ENCODE results near the gene NECTIN1. TPM values are rescaled to one million over a fixed set of nuclear protein-coding genes. Genes with fewer than 3 reads are reported as not detected.
A peak's percentile ranks its signal among the peaks of the same experiment; 100 is the strongest.

The NECTIN1 gene
- polyA plus RNA-seq, 1 donor from 2014 or later = 0.11 TPM

DNA sequence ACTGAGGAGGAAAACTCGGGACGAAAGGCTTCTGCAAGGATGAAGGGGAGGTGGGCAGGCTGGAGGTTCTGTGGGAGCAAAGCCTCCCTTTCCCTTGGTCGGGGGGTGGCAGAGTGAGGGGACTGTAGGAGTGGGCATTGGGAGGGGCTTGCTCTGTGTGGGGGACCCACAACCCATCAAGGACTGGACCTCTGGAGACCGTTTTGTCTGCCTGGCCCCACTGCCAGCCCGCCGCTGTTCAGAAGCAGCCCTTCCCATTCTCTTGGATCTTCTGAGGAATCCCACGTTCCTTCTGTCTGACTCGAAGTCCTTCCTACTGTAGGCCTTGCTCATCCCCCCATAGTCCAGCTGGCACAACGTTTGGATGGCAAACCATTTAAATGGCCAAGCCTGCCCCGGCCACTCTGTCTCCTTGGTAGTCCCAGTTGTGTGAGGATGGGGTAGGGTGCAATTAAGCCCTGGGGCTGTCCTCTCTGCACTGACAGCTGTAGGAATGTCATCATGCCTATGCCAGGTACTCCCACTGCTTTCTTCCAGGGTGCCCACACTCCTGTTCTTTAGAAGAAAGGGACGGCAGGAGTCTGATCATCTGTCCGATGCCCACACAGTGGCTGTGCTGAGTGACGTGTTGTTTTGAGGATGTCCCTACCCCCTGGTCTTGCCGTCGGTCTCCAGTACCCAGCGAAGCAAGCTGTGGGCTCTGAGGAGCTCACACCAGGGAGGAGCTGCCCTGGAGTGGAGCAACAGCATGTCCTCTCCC lies 17.0 kb upstream of the NECTIN1 start:
- Mint-ChIP-seq H3K4me1 (peaks cover 0 to 6% (median 3%) of the 10 kb centered on the region in 3 donors), H3K9me3 (no peaks in the 10 kb centered on the region), H3K4me3 (no peak overlapping the region), H3K27me3 (peaks cover 29% of the 10 kb centered on the region), H3K36me3 (peaks cover 3% of the 10 kb centered on the region), H3K27ac (no peak overlapping the region)

DNA sequence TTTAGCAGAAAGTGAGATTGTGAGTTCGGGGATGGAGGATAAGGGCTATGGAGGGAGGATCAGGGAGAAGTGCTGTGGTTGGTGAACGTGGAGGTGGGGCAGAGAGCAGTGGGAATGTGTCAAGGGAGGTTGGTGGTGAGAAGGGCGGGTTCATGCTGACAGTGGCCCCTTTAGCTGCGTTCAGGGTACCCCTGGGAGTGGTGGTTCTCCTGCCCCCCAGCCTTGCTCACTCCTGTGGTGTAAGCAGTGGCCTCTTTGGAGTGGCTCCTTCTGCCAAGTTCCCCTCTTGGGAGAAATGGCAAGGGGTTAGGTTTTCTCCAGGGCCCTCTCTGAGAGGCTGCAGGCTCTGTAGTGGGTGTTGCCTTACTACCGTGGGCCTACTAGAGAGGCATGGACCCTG lies 16.1 kb upstream of the NECTIN1 start:
- Mint-ChIP-seq H3K4me1 (peaks cover 0 to 6% (median 3%) of the 10 kb centered on the region in 3 donors), H3K9me3 (no peaks in the 10 kb centered on the region), H3K4me3 (no peak overlapping the region), H3K36me3 (peaks cover 3% of the 10 kb centered on the region), H3K27me3 (peaks cover 34% of the 10 kb centered on the region), H3K27ac (no peak overlapping the region)

DNA sequence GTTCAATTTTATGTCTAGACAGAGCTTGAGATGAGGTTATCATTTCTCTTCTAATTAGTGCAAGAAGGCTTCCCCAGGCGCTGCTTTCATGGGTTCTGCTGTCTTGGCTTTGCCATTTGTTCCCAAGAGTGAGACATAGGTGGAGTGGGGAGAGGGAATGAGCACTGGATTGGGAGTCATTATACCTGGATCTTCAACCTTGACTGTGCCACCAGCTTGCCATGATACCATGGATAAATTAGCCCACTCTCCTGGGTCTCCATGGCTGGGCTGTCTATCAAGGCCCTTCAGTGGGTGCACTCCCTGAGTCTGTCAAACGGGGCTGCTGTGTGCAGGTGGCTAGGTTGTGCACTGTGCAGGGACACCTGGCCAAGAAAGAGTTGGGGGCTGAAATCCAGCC lies 15.6 kb upstream of the NECTIN1 start:
- no peak overlapping the region for H3K27ac Mint-ChIP-seq
- H3K36me3 Mint-ChIP-seq = peaks cover 3% of the 10 kb centered on the region
- peaks cover 34% of the 10 kb centered on the region for H3K27me3 Mint-ChIP-seq
- no peaks in the 10 kb centered on the region for H3K9me3 Mint-ChIP-seq
- H3K4me1 Mint-ChIP-seq = peaks cover 0 to 6% (median 3%) of the 10 kb centered on the region in 3 donors
- H3K4me3 Mint-ChIP-seq = no peak overlapping the region

DNA sequence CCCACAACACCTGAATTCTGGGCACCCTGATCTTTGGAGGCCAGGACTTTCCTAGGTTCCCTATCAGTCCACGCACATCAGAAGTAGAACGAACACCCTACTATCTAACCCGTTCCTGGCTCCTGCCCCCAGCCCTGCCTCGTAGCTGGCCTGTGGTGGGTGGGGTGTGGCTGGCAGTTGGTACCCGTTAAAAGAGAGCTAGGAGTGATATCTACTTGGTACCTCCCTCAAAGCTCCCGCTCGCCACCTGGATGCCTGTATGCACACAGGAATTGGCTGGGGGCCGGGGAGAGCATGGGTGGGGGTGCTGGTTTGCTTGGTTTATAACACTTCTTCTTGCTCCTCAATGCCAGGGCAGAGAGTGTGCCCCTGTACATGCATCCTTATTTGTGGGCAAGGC lies 14.0 kb upstream of the NECTIN1 start:
- peaks cover 3% of the 10 kb centered on the region for H3K36me3 Mint-ChIP-seq
- H3K4me1 Mint-ChIP-seq = peaks cover 0 to 6% (median 3%) of the 10 kb centered on the region in 3 donors
- no peaks in the 10 kb centered on the region for H3K9me3 Mint-ChIP-seq
- H3K27me3 Mint-ChIP-seq = peaks cover 36% of the 10 kb centered on the region
- no peak overlapping the region for H3K27ac Mint-ChIP-seq
- H3K4me3 Mint-ChIP-seq = no peak overlapping the region

DNA sequence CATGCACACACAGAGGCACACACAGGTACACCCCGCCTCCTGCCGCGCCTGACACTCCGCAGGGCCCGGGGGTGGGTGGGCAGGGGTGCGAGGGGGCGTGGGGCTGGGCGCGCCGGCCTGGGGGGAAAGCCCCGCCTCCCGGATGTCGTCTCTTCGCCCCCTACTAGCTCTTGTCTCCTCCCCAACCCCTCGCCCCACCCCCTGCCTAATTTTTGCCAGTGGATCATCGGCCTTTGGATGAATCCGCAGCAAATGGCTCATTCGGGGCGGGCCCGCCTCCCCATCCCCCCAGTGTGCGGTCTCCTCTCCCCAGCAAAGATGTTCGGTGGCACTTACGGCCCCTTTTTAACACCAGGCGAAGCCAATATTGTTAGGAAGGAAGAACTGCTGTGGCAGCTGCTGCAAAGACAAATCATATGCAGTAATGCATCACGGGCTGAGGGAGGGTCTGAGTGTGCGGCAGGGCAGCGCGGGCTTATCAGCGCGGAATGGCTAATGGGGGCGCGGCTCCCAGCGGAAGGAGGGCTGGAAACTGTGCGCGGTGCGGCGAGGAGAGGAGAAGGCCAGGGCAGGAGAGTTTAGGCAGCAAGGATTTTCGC lies 13.4 kb upstream of the NECTIN1 start:
- H3K4me3 Mint-ChIP-seq = peak overlapping the region in 1 of 4 donors; percentile 63
- peaks cover 3% of the 10 kb centered on the region for H3K36me3 Mint-ChIP-seq
- H3K4me1 Mint-ChIP-seq = peaks cover 0 to 6% (median 3%) of the 10 kb centered on the region in 3 donors
- no peaks in the 10 kb centered on the region for H3K9me3 Mint-ChIP-seq
- peaks cover 37% of the 10 kb centered on the region for H3K27me3 Mint-ChIP-seq
- H3K27ac Mint-ChIP-seq = no peak overlapping the region

DNA sequence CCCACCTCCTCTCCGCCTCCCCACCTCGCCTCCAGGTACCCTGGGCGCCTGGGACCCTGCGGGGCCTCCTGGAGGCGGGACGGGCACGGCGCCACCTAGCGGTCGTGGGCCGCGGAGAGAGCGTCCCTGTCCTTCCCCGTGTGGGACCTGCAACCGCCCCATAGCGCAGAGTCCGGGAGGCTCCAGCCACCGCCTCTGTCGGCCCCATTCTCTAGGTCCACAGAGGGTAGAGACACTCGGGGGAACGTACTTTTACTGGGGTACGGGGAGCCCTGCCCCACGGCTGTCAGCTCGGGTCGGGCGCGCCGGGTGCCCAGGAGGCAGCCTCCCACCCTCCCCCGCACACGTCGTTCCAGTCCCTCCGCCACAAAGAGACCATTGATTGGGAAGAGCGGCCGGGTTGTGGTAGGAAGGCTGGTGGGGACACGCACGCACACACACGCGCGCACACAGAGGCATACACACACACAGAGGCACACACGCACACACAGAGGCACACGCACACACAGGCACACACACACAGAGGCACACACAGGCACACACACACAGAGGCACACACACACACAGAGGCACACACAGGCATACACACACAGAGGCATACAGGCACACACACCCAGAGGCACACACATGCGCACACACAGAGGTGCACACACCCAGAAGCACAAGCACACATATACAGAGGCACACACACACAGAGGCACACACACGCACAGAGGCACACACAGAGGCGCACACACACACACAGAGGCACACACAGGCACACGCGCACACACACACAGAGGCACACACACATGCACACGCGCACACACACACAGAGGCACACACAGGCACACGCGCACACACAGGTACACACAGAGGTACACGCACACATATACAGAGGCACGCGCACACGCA lies 12.6 kb upstream of the NECTIN1 start:
- Mint-ChIP-seq H3K36me3 (peaks cover 3% of the 10 kb centered on the region), H3K9me3 (no peaks in the 10 kb centered on the region), H3K27ac (no peak overlapping the region), H3K4me1 (peaks cover 0 to 6% (median 3%) of the 10 kb centered on the region in 3 donors), H3K4me3 (peak overlapping the region in 2 of 4 donors; percentile 32 to 64), H3K27me3 (peaks cover 33% of the 10 kb centered on the region)

DNA sequence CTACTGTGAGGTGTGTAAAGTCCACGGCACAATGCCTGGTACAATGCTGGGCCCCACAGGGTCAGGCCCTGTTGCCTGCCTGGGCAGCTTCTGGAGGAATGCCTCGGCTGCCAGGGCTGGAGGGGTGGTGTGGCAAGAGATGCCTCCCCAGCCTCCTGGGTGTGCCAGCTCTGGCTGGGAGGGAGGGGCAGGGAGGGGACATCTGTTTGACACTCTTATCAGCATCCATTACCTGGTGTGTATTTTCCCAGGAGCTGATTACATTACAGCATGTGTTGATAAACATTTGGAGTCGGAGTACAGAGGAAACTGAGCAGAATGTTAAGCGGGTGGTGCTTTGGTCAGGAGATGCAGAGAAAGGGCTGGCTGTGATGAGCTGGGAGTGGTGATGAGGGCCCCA lies 11.0 kb upstream of the NECTIN1 start:
- Mint-ChIP-seq H3K4me1 (peaks cover 0 to 6% (median 3%) of the 10 kb centered on the region in 3 donors), H3K27me3 (peaks cover 34% of the 10 kb centered on the region), H3K36me3 (peaks cover 3% of the 10 kb centered on the region), H3K27ac (no peak overlapping the region), H3K9me3 (no peaks in the 10 kb centered on the region), H3K4me3 (no peak overlapping the region)

DNA sequence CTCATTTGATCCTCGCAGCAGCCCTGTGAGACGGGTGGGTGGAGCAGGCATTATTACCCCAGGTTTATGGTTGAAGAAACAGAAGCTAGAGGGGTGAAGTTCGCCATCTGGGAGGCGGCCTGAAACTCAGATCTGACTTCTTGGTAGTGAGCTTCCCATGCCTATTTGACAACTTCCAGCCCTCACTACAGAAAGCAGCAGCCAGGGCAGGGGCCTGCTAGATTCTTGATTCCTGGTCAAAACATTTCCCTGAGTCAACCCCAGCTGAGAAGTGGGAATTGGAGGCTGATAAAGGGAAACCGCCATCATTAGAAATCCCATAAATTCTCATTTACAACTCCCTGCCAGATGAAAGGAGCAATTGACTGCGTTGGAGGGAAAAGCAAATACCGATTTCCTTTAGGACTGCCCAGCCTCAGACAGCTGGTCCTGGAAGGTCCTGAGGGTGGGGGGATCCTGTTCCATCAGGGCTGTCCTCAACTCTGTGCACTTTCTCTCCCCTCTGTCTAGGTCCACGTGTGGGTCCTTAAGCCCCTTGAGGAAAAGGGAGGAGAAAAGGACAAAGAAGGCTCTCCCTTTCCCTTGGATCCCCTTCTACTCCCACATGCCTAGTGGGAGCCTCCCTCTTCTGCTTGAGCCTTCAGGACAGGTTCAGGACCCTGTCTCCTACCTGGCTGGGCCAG lies 10.2 kb upstream of the NECTIN1 start:
- no peaks in the 10 kb centered on the region for H3K36me3 Mint-ChIP-seq
- no peak overlapping the region for H3K4me3 Mint-ChIP-seq
- peaks cover 0 to 6% (median 3%) of the 10 kb centered on the region in 3 donors for H3K4me1 Mint-ChIP-seq
- peaks cover 30% of the 10 kb centered on the region for H3K27me3 Mint-ChIP-seq
- no peaks in the 10 kb centered on the region for H3K9me3 Mint-ChIP-seq
- H3K27ac Mint-ChIP-seq = no peak overlapping the region

DNA sequence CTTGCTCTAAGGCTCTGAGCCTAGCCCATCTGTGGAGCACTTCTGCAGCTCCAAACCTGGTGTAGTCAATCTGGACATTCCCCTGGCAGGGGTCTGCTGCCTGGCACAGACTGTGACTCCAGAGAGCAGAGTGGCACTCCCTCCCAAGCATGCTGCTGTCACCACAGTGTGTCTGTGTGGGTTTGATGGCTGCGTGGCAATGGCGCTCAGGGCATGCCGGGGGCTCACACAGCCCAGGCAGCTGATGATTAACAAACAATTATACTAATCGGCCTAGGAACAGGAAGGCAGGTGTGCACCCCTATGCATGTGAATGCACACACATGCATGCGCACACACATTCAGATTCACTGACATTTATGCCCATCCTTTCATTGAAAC lies 9.0 kb upstream of the NECTIN1 start:
- Mint-ChIP-seq H3K4me1 (peaks cover 0 to 6% (median 3%) of the 10 kb centered on the region in 3 donors), H3K27ac (no peak overlapping the region), H3K36me3 (no peaks in the 10 kb centered on the region), H3K27me3 (peaks cover 29% of the 10 kb centered on the region), H3K4me3 (no peak overlapping the region), H3K9me3 (no peaks in the 10 kb centered on the region)

DNA sequence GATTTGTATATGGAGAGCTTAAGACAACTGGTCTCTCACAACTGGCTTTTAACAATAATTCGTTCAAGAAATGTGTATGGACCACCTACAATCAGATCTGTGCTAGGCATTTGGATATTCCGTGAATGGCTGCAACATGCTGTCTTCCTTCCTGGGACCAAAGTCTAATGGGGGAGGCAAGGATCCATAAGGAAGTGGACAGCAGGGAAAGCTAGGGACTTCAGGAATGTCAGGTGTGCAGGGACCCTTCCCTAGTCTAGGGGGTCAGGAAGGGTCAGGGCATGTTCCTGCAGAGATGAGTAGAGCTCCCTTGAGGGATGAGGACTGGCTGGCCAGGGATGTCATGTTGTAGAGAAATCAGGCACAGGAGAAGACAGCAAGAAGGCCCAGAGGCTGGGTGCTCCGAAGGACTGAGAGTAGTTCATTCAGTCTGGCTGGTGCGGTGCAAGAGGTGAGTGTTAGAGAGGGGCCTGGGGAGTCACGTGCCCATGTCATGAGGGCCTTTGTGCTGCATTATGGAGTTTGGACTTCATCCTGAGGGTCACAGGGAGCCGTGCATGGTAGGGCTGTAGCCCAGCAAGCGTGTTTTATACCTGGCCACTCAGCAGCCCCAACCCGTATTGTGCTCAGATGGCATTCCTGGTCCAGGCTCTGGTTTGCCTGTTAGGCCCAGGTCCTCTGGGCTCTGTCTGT lies 8.5 kb upstream of the NECTIN1 start:
- Mint-ChIP-seq H3K27ac (no peak overlapping the region), H3K27me3 (peaks cover 26% of the 10 kb centered on the region)

DNA sequence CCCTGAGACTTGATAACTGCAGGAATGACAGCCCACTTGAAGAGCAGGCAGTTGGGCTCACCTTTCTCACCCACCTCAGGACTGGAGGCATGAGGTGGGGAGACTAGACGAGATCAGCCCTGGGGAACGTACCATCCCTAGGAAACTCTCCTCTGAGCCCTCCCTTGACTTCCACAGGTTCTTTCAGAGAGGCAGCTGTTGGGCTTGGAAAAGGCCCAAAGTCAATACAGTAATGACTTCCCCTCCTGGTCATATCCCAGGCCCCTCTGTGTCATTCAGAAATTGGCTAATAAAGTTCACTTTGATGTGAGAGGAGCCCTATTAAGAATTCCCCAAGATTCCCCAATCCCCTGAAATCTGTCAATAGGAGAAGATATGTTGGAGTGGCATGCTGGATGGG lies 5.8 kb upstream of the NECTIN1 start:
- Mint-ChIP-seq H3K27ac (no peak overlapping the region), H3K9me3 (peaks cover 0 to 3% (median 0%) of the 10 kb centered on the region in 3 donors), H3K27me3 (peaks cover 27% of the 10 kb centered on the region), H3K4me1 (peaks cover 4 to 6% (median 5%) of the 10 kb centered on the region in 3 donors), H3K4me3 (no peak overlapping the region), H3K36me3 (no peaks in the 10 kb centered on the region)

More for the DNA sequence above, 8.5 kb upstream of the NECTIN1 start:
- Mint-ChIP-seq H3K4me3 (no peak overlapping the region), H3K36me3 (no peaks in the 10 kb centered on the region), H3K9me3 (no peaks in the 10 kb centered on the region), H3K4me1 (peaks cover 0 to 5% (median 2%) of the 10 kb centered on the region in 3 donors)

DNA sequence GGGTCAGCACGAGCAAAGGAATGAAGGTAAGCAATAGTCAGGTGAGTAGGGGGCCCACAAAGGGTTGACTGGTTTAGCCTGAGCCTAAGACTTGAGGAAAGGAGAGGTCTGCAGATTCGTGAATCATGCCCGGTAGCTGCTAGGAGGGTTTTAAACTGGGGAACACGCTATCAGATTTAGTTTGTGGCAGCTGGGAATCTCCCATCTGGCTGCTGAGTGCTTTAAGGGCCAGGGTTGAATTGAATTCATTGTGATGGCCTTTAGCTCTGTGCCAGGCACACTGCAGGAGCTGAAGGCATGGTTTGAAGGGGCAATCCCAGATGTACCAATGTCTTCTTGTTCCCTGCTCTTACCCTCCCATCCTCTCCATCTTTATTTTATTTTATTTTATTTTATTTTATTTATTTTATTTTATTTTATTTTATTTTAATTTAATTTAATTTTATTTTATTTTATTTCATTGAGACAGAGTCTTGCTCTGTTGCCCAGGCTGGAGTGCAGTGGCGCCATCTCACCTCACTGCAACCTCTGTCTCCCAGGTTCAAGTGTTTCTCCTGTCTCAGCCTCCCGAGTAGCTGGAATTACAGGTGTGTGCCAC lies 1.9 kb upstream of the NECTIN1 start:
- Mint-ChIP-seq H3K4me1 (peaks cover 11 to 18% (median 15%) of the 10 kb centered on the region in 3 donors), H3K27ac (no peak overlapping the region), H3K9me3 (peaks cover 0 to 7% (median 0%) of the 10 kb centered on the region in 3 donors), H3K27me3 (peaks cover 36% of the 10 kb centered on the region), H3K36me3 (peaks cover 1% of the 10 kb centered on the region), H3K4me3 (peak overlapping the region in 3 of 4 donors; percentile 89 to 93 (median 90))

DNA sequence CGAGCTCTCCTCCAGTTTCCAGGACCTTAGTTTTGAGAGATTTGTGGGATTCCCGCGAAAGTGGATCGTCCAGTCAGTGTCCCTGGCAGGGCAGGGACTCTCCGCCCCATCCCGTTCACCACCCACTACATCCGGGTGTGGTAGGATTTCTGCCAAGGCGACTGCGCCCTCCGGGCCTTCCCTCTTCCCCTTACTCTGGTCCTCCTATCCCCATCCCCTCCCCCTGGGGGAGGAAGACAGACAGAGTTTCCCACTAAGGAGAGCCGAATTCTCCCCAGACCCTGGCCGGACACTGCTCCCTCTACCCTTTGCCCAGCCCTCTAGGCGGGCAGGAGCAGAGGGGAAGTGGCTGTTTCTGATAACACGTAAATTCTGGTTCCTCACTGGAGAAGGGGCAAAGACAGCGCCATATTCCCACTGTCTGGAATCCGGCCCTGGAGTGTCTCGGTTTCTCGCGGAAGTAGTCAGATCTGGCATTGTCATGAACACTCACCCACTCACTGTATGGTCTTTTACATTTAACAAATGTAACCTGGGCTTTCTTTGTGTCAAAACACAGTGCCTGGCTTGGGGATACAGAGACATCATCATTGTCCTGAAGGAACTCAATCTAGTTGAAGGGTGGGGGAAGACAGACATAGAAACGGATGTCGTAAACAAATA lies 1.1 kb upstream of the NECTIN1 start:
- Mint-ChIP-seq H3K27ac (peak overlapping the region; percentile 28 to 54 (median 35)), H3K36me3 (peaks cover 1% of the 10 kb centered on the region), H3K9me3 (peaks cover 0 to 7% (median 0%) of the 10 kb centered on the region in 3 donors), H3K4me3 (peak overlapping the region; percentile 79 to 93 (median 90)), H3K27me3 (peaks cover 35% of the 10 kb centered on the region), H3K4me1 (peaks cover 18 to 24% (median 18%) of the 10 kb centered on the region in 3 donors)
